ENCODE data around the gene C19orf25.

C19orf25 gene

DNA sequence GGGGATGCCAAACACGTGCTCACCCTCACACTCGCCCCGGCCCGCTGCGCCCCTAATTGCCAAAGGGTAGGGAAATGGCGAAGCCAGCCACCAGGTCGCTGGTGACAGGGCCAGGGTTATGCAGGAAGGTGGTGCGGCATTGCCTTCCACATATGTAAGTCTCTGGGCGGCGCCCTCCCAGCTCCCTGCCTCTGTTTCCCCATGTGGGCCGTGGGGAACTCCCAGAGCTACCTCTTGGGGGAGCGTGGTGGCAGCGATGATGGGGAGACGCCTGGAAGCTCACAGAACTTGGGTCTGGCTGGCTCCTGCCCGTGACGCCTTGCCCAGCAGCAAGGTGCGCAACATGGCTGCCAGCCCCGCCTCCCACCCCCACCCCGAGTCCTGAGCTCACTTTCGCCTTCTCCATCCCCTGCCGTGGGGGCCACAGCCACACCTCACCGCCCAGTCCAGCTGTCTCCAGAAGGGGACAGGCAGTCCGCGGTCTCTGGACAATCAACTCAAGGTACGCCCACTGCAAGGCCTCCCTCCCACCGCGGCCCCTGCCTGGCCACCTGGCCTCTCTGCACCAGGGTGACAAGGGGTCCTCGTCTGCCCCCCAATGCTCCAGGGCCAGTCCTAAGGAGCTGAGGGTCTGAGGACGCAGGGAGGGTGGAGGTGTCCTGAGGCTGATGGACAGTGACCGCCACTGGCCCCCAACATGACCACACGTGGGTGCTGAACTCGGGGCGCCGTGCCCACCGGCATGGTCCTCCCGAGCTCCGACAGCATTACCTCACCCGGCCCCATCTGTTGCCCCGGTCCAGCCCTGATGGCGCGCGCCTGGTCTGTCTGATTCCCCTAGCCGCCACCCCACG, 6.6 kb downstream of the C19orf25 start:
- TF ChIP-seq, protein P1, sequence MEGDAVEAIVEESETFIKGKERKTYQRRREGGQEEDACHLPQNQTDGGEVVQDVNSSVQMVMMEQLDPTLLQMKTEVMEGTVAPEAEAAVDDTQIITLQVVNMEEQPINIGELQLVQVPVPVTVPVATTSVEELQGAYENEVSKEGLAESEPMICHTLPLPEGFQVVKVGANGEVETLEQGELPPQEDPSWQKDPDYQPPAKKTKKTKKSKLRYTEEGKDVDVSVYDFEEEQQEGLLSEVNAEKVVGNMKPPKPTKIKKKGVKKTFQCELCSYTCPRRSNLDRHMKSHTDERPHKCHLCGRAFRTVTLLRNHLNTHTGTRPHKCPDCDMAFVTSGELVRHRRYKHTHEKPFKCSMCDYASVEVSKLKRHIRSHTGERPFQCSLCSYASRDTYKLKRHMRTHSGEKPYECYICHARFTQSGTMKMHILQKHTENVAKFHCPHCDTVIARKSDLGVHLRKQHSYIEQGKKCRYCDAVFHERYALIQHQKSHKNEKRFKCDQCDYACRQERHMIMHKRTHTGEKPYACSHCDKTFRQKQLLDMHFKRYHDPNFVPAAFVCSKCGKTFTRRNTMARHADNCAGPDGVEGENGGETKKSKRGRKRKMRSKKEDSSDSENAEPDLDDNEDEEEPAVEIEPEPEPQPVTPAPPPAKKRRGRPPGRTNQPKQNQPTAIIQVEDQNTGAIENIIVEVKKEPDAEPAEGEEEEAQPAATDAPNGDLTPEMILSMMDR (conservative IDR thresholded peaks at IDR 0.05), result no peak
- TF ChIP-seq ZFX (IDR thresholded peaks at IDR 0.05), result no peak
- peak overlapping the region; percentile 92; the same call in 1 of the 2 replicates for H3K27ac ChIP-seq

DNA sequence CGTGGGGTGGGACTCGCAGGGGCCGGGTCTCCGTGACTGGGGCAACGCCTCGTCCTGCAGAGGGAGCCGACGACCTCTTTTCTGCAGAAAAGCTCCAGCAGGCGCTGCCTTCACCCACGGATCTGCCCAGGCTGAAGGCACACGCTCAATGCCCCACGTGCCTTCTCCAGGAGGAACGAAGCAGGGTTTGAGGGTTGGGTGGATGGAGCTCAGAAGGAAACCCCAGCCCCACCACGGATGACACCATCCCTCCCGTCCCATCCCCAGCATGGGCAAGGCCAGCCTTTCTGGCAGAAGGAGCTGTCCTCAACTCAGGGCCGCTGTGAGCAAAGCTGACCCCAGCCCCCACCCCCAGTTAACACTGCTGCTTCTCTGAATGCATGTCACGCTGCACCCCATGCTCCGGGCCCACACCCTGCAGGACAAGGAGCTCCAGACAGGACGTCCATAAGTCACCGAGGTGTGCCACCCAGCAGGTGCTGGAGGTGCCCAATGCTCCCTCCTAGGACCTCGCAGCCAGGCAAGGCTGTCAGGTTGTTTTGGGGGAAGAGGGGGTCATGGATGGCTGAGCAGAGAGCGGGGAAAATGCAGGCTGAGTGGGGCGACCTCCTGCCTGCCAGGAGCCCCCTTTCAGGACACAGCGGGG, 7.4 kb downstream of the C19orf25 start:
- H3K27ac ChIP-seq, result peak overlapping the region; percentile 92
- no peak for TF ChIP-seq ZFX (IDR thresholded peaks at IDR 0.05)
- TF ChIP-seq, protein P1 (conservative IDR thresholded peaks at IDR 0.05), result no peak; the same call in 1 of the 2 replicates

DNA sequence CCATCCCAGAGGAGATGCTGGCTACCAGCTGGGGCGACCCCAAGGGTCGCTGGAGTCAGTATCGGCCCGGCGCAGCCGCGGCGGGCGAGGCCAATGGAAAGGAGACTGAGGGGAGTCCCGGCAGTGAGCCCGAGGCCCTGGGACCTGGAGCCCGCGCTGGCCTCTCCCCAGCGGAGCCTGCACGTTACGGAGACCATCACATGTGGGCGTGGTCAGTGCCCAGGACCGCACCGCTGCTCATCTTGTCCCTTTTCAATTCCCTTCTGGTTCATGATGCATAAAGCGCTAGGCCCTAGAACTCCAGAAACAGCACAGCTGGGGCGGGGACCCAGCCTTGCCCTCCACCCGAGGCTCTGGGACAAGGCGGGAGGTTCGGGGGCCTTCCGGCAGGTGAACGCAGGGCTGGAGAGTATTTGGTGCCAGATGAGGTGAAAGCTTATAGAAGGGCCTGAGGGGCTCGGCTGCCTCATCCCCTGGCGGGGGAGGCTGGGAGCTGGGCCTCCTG, 8.0 kb downstream of the C19orf25 start:
- TF ChIP-seq, protein P1 (conservative IDR thresholded peaks at IDR 0.05), result no peak
- no peak for TF ChIP-seq ZFX (IDR thresholded peaks at IDR 0.05)
- H3K27ac ChIP-seq, result peak overlapping the region; percentile 92

DNA sequence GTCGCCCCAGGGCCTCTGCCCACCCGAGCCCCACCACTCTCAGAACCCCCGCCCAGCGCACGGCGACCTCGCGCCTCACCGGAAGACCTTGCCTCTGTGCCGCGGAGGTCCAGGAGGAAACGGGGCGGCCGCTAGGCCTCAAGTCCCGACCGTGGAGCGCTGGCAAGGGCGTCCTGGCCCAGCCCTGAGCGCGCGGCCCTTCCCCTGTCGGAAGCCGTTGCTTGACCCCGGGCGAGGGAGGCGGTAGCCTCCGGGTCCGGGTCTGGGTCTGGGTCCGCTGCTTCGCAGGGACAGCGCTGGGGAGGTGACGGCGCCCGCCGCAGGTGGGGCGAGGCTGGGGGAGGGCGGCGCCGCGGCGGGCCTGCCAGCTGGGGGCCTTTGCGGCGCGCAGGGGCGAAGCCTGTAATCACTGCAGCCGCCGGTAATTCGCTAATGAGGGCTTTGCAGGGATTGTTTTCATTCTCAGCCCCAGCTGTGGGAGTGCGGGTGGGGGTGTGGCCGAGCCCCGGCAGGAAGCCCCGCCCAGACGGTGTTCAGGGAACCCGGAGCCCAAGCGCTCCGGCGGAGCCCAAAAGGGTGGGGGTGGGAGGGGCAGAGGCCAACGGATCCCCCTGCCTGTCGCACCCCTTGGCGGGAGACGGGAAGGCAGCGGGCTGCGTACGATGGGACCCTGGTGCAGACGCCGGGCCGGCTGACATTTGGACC, 8.6 kb downstream of the C19orf25 start:
- TF ChIP-seq ZFX (IDR thresholded peaks at IDR 0.05), result peak; percentile 83; the same call in 1 of the 2 replicates
- TF ChIP-seq, protein P1 (conservative IDR thresholded peaks at IDR 0.05), result no peak
- peak overlapping the region; percentile 92 for H3K27ac ChIP-seq

DNA sequence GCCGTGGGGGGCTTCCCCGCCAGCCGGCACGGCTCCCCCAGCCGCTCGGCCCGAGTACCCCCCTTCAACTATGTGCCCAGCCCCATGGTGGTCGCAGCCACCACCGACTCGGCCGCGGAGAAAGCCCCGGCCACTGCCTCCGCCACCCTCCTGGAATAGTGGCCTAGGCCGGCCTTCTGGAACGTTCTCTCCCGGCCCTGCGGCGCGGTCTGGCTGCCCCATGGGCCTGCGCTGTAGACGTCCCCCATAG, 9.0 kb downstream of the C19orf25 start:
- peak overlapping the region; percentile 92 for H3K27ac ChIP-seq
- TF ChIP-seq ZFX (IDR thresholded peaks at IDR 0.05), result no peak
- TF ChIP-seq, protein P1 (conservative IDR thresholded peaks at IDR 0.05), result no peak

DNA sequence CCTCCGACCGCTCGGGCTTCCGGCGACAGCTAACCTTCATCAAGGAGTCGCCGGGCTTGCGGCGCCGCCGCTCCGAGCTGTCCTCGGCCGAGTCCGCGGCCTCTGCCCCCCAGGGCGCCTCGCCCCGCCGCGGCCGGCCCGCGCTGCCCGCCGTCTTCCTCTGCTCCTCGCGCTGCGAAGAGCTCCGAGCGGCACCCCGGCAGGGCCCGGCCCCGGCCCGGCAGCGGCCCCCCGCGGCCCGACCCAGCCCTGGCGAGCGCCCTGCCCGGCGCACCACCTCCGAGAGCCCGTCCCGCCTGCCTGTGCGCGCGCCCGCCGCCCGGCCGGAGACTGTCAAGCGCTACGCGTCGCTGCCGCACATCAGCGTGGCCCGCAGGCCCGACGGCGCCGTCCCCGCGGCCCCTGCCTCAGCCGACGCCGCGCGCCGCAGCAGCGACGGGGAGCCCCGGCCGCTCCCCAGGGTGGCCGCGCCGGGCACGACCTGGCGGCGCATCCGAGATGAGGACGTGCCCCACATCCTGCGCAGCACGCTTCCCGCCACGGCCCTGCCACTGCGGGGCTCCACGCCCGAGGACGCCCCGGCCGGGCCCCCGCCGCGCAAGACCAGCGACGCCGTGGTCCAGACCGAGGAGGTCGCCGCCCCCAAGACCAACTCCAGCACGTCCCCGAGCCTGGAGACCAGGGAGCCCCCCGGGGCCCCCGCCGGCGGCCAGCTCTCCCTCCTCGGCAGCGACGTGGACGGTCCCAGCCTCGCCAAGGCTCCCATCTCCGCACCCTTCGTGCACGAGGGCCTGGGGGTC, 9.6 kb downstream of the C19orf25 start:
- TF ChIP-seq, protein P1 (conservative IDR thresholded peaks at IDR 0.05), result peak; percentile 43; the same call in 1 of the 2 replicates
- TF ChIP-seq ZFX (IDR thresholded peaks at IDR 0.05), result peak; percentile 82
- H3K27ac ChIP-seq, result peak overlapping the region; percentile 92
